HG03045 (cell line): ENCODE data around the gene SUPT4H1.
A peak's percentile ranks its signal among the peaks of the same experiment; 100 is the strongest.
"Not testable (repeated sequence)": the region's sequence is repeated elsewhere in the genome, so short reads cannot be mapped to it uniquely, and the experiment has no call there.

Source experiments
- ATAC-seq: cut with Tn5 transposase; IDR thresholded peaks from one replicate; pipeline ENCODE4 v1.9.1; 2021; ENCODE audit warnings: mild to moderate bottlenecking, moderate library complexity; ENCODE audit not compliant: unreplicated experiment

The SUPT4H1 gene

DNA sequence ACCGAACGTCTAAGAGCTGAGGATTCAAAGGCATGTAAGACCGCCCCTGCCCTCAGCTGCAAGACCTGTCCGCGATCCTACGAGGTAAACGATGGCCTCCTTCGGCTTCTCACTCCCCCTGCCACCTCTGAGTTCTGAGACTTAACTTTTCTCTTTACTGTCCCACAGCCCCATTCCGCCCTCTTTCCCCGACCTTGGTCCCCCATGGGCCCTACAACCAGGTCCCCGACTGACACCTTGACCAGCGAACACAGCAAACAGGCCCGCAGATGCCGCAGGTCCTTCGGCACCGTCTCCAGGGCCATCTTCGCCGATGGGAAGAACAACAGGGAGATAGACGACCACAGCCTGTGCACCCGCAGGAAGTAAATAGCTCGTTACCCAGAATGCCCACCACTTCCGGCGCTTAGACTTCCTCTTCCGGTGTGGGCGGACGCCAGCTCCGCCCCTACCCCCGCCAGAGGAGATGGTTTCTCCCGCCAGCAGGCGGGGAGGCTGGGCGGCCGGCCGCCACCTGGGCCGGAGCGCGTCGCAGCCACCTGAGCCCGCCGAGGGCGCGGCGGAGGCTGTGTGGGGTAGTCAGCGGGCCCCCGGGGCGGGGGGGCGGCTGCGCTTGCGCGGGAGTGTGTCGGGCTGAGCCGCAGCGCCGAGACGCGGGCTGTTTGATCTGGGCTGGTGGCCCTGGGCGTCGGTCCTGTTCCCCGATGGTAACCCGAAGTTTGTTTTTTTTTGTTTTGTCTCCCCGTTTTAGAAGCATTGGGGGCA lies at the start of gene SUPT4H1:
Gene SUPT4H1, minus strand, starts transcription at position 371 of the 765 bp plus-strand sequence. Its CDS starts 66 bp downstream, at position 305.
- ATAC-seq = peak; percentile 90

DNA sequence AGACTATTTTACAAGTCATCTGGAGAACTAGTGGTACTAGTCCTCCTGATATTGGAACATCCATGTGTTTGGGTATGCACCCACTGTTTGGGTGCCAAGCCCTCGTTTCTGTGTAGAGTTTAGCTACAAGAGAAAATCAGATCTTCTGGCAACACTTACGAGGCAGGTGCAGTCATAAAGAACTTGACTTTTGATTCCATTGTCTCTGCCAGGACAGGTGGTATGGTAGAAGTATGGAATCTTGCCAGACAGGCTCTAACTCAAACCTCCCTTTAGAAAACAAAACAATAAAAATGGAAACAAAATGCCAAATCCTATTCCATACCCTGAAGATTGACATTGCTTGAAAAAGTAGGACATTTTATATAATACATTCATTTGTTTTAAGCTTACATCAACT lies 49.3 kb upstream of the SUPT4H1 start:
- ATAC-seq = no peak

DNA sequence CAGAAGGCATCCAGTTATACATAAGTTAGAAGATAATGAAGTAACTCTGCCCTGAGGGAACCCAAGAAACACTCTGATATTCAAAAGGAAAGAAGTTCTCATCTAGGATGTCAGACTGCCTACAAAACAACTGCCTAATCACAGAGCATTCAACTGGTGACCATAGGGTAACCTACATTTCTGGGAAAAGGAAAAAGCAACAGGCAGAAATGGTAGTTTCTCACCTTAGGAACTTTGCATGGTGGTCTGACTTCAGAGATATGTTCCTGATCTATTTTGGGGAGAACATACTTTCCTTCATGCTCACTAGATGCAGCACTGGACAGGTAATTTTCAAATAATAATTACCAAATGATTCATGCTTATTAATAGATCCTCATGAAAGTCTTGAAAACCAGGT lies 48.8 kb upstream of the SUPT4H1 start:
- no peak for ATAC-seq

DNA sequence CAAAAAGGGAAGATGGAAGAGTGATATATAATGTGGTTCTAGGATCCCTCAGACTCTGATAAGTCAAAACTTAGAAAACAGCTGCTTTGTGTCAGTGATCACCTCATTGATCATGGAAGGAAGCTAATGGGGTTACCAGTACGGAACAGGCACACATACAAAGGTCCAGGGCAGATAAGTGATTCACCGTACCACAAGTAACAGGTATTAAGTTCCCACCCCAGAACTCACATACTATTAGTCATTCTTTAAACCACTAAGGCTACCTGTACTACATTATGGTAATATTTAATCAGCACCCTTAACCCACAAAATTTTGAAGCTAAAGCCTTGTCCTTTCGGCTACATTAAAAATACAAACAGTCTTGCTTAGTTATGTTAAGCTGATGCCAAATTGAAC lies 48.0 kb upstream of the SUPT4H1 start:
- ATAC-seq = no peak

DNA sequence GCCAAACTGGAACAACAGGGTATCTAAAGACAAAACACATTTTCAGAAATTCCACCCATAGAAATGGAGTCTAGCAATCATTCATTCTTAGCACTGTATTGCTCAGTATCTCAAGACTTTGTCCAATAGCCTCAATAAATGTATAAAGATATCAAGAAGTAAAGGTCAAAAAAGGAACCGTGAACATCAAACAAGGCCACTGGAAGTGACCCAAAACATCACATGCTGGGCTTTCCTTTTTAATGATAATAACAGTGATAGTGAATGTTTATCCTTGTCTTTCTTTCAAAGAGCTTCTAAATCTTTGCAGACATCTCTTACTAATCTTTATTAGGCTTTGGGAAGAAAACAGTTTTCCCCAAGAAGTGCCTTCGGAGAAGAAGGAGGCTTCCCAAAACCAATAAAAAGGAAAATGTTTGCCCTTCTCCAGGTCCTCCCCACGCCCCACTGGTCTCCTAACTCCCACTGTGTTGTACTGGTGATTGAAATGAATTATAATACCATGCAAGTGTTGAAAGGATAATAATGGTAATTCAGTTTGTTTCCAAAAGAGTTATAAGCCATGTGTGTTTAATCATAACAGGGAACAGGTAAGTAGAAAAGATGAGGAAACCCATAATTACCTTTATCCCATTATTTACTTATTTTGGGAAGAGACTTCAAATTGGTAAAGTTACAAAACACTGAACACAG lies 46.7 kb upstream of the SUPT4H1 start:
- ATAC-seq = no peak

DNA sequence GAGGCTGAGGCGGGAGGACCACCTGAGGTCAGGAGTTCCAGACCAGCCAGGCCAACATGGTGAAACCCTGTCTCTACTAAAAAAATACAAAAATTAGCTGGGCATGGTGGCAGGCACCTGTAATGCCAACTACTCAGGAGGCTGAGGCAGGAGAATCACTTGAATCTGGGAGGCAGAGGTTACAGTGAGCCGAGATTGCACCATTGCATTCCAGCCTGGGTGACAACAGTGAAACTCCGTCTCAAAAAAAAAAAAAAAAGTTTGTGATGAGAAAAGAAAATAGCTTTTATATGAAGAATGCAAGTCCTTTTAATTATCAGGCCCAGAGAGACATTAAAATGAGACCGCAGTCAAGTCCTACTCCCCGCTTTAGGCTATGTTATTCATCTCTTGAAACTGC lies 45.4 kb upstream of the SUPT4H1 start:
- not testable (repeated sequence) for ATAC-seq

DNA sequence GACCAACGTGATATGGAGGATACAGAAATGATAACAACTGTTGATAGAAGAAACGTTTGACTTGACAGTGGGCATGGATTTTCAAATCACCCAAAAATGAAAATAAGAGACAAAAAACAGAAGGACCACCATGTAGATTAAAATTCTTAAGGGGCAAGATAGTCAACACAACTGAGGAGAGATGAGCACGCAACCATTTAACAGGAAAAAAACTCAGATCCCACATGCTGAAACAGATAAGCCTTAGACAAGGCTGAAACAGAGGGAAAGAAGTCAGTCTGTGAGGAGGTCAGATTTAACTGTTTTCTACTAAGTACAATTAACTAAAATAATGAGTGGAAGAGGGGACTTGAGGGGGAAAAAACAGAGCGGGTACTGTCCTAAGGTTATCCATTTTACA lies 44.2 kb upstream of the SUPT4H1 start:
- no peak for ATAC-seq

DNA sequence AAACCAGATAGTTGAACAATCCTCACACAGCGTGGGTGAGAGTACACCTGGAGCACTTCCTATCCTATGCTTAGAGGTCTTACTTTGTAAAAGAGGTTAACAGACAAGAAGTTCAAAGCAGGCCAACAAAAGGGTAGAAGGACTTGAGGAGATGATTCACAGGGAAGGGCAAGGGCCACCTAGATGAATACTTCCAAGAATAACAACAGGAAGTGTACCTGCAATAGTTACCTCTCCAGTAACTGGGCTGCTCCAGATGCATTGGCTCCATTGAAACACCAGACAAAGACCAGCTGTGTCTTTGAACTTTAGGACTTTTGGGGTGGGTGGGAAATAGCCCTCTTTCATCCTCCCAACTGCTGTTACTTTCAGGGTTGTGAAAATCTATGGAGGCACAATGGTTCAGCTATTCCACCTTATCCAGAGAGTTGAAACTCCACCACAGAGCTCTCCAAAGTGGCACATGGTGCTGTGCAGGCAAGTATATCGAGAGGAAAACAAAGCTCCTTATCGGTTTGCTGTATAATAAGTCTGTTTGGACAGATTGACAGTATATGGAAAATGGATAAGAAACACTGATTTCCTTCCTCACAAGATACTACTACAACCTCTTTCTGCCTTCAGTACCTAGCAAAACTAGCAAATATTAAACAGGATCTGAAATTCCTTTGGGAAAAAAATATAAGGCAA lies 42.7 kb upstream of the SUPT4H1 start:
- ATAC-seq = no peak

DNA sequence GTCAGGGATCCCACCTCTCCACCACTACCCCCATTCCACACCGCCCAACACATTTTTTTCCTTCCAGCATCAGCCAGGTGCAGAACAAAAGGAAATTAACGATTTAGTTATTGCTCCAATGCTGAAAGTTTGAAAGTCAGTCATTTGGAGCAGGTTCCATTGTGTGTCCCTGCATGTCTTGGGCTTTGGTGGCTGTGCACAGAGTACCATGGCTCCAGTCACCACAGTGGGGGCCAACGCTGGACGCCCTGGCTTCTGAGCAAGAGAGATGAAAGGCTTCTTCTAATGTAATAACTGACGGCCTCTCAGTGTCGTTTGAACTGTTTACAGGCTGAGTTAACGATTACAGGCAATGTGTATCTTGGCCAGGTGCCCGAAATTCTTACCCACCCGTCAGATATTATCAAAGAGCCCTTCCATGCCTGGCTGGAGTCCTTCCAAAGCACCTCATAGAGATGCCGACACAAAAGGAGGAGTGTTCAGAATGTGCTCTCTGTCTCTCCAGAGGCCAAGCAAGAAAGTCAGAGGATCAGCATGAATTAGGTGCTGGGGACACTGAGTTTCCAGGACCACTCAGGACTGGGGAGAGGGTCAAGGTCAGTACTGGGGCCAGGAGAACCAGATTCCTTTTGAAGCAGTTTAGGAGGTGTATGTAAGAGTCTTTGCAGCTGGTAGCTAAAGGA lies 39.4 kb upstream of the SUPT4H1 start:
- no peak for ATAC-seq

DNA sequence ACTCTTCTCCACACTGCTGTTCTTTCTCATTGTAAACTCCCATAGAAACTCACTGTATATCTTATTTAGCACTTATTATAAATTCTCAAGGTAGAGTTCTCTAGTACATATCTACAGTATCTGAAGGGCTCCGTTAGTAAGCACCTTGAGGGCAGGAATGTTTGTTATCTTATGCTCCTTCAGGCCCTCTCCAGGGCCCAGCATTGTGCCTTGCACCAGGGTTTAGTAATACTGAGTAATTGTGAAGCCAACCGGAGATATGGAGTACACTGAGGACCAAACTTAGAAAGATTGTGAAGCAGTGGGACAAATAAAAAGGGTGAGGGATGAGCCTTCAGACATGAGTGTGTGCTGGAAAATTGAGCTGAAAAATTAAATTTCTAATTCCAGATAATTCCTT lies 38.9 kb upstream of the SUPT4H1 start:
- ATAC-seq = no peak

DNA sequence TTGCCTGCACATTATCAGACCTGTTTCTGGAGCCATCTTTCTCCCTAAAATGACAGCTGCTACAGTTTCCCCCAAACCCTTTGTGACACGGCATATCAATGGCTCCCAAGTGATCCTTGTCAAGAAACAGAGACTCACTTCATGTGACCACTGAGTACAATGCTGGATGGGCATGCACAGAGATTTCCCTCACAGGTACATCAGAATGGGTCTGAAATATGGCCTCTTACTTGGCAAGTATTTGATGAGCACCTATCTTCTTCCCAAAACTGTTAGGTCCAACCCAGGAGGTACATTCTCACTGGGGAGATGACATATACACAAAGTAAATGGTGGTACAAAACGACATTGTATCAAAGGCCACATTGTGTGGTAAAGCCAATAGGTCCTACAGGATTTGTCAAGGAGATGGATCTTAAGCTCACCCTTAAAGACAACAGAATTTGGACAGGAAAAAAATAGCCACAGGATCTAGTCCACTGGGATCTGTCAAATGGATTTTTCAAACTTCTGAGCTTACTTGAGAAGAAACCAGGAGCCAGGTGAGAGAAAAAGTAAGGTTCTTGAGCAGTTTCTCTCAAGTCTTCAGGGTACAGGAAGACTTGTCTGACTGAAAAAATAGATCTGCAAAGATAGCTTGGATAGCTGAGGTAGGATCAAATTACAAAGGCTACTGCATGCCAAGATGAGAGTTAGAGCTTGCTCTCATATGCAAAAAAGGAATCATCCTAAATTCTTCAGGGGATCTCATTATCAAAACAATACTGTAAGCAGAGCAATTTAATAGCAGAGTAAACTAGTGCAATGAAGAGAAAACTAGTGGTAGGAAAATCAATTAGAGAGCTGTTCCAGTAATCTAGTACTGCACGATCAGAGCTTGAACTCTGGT lies 36.5 kb upstream of the SUPT4H1 start:
- no peak for ATAC-seq

DNA sequence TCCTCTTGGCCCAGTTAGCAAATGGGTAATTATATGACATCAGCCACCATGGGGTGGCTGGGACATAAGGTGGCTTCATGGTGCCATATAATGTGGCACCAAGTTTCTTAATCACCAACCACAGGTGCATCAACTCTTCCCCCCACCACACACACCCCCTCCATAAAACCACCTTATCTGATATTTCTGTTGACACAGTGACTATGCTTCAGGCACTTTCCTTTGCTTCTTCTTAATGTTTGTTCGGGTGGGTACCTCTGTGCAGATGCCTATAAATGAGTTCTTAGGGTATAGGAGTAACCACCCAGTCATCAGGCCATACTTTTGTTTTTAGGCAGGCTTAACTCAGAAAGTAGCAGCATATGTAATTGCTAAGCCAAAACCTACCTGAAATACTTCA lies 35.8 kb upstream of the SUPT4H1 start:
- no peak for ATAC-seq

DNA sequence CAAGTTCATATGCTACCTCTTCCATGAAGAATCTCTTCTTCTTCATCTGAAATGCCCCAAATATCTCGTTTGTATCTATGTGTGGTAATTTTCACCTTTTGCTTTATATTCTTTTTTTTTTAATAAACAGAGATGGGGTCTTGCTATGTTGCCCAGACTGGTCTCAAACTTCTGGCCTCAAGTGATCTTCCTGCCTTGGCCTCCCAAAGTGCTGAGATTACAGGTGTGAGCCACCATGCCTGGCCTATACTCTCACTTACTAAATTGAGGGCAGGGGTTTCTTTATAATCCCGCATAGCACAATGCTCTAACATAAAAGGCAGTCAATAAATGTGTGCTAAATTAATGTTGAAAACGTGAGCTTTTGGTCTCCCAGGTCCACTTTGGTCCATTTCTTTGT lies 34.7 kb upstream of the SUPT4H1 start:
- ATAC-seq = no peak

DNA sequence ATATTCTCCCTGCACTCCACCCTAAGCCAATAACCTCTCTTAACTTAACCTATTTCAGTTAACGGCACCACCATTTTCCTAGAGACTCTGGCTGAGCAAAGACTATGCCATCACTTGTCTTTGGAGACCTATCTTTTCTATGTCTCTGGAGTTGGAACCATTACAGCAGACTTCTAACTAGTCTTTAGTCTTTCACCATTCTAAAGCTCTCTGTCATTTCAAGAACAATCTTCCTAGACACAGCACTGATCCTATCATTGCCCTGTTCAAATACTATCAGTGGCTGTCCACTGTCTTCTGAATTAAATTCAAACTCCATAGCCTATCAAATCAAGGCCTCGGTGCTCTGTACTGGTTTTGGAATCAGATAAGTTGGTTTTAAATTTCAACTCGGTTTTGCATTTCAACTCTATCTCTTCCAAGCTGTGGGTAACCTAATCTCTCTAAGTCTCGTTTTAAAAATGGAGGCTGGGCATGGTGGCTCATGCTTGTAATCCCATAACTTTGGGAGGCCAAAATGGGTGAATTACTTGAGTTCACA lies 33.4 kb upstream of the SUPT4H1 start:
- ATAC-seq = no peak

DNA sequence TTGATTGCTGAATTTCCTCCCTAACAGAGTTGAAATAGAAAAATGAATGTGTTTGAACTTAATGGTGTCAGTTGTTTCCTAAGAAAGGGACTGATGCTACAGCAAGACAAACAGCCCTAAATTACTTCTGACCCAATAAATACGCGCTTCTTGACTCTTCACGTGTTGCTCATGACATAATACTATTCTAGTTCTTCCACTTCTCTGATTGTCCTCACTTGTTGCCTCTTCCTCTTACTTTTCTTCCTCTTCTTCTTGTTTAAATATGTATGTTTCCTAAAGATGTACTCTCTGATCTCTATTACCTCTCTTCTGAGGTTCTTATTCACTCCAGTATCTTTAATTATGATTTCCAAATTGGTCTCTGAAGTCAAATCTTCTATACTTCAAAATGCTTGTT lies 32.9 kb upstream of the SUPT4H1 start:
- no peak for ATAC-seq

DNA sequence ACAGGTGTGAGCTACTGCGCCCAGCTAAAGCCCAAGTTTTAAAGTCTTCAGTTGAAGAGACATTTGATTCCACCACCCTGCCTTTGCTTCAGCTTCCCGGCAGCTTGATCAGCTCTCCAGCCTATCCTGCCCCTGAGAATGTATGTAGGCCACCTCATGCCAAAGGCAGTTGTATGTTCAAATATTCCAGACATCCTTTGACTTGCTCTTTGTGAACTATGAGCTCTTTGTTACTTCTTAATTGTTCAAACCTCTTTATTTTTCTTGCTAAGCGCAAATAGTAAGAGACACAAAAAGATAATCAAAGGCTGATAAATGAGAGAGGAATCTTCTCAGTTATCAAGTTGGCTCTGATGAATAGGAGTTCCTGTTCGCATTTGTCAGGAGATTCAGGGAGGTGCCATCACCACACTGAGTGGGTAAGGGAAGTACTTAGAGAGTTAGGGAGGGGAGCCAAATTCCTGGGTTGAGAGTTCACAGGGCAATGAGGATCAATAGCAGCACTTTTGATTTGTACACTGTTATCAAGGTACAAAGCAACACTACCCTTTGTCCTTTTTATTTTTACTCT lies 32.0 kb upstream of the SUPT4H1 start:
- no peak for ATAC-seq

DNA sequence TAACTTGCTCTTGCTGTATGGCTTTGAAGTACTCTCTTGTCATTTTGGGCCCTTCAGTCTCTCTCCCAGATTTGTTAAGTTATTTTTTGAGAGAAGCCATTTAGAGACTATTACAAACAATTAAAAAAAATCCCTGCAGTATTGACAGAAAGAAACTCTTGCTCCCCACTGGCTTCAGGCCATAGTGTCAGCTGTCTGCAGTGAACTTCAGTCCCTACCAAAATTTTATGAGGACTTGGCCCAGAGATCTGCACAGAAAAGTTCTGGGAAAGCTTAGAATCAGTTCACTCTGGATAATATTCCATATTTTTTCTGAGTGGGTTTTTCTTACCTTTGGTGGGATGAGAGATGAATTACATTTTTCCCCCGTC lies 30.9 kb upstream of the SUPT4H1 start:
- no peak for ATAC-seq

DNA sequence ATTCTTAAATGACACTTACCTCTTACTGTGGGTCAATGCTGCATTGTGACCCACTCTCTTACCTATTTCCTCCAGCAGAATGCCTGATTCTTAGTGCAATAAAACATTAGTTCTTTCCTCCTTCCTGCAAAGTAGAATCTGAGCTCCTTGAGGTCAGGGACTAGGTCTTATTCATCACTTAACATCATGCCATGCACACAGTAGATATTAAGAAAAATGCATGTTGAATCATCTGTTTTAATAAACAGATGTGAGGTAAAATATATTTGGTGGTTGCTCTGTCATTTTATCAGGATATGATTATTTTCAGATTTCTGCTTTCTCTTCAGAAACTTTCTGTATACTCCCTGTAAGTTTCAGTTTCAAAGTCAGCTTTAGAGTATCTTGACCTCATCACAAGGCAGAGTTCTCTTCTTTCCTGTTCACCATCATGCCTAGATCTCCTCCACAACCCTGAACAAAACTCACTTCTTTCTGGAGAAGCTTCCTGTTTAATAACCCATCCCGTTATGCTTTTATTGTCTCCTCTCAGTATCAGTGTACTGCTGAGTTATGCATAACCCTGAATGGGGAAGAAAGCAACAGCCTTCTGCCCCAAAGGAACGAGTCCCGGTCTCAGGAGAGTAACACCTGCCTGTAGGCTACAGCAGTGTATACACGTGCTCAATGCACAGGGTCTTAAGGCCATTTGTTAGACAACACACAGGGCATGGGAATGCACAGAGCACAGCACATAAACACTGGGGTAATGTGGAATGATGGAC lies 30.3 kb upstream of the SUPT4H1 start:
- no peak for ATAC-seq
